Liver (tissue), 2 donors: ENCODE measurements around the gene SLBP.

ENCODE experiments used
- RXRA ChIP-seq, 2 donors: IDR thresholded peaks; 2 replicates each; pipeline ENCODE4 v1.6.1; 2017 to 2018; ENCODE audit warnings: antibody characterized with exemption in 2 of 2, mild to moderate bottlenecking in 1 of 2
- TF ChIP-seq, protein P1 (sequence below): IDR thresholded peaks from 2 replicates; pipeline ENCODE4 v1.6.1; 2016; ENCODE audit warnings: antibody characterized with exemption
- donor health status: healthy.

DNA sequence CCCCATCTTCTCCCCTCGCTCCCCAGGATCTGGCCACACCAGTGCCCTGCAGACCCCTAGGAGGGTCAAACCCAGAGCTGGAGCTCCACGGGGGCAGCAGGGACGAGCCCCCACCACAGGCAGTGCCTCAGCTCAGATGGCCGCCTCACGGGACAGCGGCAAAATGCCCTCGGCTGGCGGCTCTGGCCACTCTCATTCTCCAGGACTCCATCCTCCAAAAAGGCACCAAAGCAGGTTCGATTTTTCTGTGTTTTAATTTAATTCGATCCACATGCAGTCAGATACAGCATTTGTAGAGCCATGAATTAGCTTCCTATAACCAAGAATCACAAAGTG is 36.3 kb downstream of the SLBP start:
- TF ChIP-seq, protein P1, sequence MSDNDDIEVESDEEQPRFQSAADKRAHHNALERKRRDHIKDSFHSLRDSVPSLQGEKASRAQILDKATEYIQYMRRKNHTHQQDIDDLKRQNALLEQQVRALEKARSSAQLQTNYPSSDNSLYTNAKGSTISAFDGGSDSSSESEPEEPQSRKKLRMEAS: no peak
- TF ChIP-seq RXRA (IDR thresholded peaks at IDR 0.05): no peak
